Heart left ventricle (tissue), 13 donors: ENCODE results near the gene DROSHA.

ENCODE experiments used
- POLR2A ChIP-seq, 2 donors: fragments of 450-650 bp; IDR thresholded peaks; one replicate each; pipeline ENCODE4 v1.6.1; 2017; ENCODE audit warnings: antibody characterized with exemption in 2 of 2, mild to moderate bottlenecking in 2 of 2, moderate library complexity in 2 of 2
- TF ChIP-seq, protein P1 (sequence below), 12 donors: fragments of 200-600 bp; sonication (generic) in 4 of 12; IDR thresholded peaks; one replicate each; pipeline versions ENCODE4 v1.5.0 to v1.8.0; 2018 to 2022; ENCODE audit warnings: antibody characterized with exemption in 12 of 12, mild to moderate bottlenecking in 5 of 12
- donor health status: ischemic (EF 13 %, LVEDD 7.1; RV severe dilation, severe dysfunction).
- donor health status: DM: no; HTN: yes; CAD: no.
- donor health status: DM: no; HTN: no; CAD: no.
- donor health status: ischemic (EF 25% LVEDD 6.9; RV normal size, moderate dysfunction).
- donor health status: ischemic (EF 25% LVEDD 5.7; RV mildly dilated, moderate dysfunction).
- donor health status: ischemic (EF 35%, LVEDD 5.7; RV mildly dilated, moderate dysfunction).
- donor health status: nonischemic (EF 11% LVEDD 7.7; RV severe dilation, severe dysfunction).
- donor health status: DM: yes; HTN: yes; CAD: no.
- donor health status: PGD.
- donor health status: ischemic (EF 29% LVEDD 5.4; RV normal size, mild dysfunction).
- donor health status: nonischemic (EF 23%, LVEDD 6.1; RV moderate dilation, normal function).

DNA sequence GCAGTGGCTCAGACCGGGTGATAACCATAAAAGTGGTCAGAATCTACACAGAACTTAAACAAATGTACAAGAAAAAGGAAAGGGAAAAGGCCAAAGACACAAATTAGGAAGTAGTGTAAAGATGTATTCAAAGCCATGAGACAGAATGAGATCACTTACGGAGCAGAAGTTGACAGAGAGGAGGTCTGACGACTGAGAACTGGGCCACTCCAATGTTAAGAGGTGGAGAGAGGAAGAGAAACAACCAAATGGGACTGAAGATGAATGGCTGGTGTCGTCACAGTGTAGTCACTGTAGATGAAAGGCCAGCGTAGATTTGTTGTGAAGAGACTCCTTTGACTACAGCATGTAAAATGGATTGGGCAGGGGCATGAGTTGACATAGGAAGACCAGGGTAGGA is 114.4 kb downstream of the DROSHA start:
- TF ChIP-seq, protein P1, sequence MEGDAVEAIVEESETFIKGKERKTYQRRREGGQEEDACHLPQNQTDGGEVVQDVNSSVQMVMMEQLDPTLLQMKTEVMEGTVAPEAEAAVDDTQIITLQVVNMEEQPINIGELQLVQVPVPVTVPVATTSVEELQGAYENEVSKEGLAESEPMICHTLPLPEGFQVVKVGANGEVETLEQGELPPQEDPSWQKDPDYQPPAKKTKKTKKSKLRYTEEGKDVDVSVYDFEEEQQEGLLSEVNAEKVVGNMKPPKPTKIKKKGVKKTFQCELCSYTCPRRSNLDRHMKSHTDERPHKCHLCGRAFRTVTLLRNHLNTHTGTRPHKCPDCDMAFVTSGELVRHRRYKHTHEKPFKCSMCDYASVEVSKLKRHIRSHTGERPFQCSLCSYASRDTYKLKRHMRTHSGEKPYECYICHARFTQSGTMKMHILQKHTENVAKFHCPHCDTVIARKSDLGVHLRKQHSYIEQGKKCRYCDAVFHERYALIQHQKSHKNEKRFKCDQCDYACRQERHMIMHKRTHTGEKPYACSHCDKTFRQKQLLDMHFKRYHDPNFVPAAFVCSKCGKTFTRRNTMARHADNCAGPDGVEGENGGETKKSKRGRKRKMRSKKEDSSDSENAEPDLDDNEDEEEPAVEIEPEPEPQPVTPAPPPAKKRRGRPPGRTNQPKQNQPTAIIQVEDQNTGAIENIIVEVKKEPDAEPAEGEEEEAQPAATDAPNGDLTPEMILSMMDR (IDR thresholded peaks at IDR 0.05): no peak
- TF ChIP-seq POLR2A (IDR thresholded peaks at IDR 0.05): no peak
